ENCODE data around the gene ADORA1. TPM values are rescaled to one million over a fixed set of nuclear protein-coding genes. Genes with fewer than 3 reads are reported as not detected.

The ADORA1 gene
- total RNA-seq, 1 donor from 2014 or later: 3.8 TPM

DNA sequence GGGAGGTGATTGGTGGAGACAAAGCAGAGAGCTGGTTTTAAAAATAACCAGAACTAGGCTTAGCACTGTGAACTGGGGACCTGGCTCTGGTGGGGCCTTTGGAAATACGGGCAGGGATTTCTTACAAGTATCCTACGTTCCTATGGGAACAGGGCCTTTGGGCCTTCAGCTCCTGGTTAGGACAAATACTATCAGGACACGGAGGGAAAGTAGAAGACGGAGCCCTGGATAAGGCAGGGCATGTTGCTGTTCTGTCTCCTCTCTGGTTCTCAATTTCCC is 36.4 kb upstream of the ADORA1 start:
- H3K27ac Mint-ChIP-seq: no peak overlapping the region
- H3K4me1 Mint-ChIP-seq: peaks cover 22% of the 10 kb centered on the region
- peaks cover 5% of the 10 kb centered on the region for H3K27me3 Mint-ChIP-seq (ENCODE audit: low read depth)
- peaks cover 5% of the 10 kb centered on the region for H3K36me3 Mint-ChIP-seq
- TF ChIP-seq CTCF (IDR thresholded peaks at IDR 0.05; ENCODE audit: unreplicated experiment): no peak
- H3K4me3 Mint-ChIP-seq: no peak overlapping the region
- peaks cover 22% of the 10 kb centered on the region for H3K9me3 Mint-ChIP-seq
- no peak for DNase-seq (ENCODE audit: low spot score in 2 of 2, unreplicated experiment in 2 of 2)

DNA sequence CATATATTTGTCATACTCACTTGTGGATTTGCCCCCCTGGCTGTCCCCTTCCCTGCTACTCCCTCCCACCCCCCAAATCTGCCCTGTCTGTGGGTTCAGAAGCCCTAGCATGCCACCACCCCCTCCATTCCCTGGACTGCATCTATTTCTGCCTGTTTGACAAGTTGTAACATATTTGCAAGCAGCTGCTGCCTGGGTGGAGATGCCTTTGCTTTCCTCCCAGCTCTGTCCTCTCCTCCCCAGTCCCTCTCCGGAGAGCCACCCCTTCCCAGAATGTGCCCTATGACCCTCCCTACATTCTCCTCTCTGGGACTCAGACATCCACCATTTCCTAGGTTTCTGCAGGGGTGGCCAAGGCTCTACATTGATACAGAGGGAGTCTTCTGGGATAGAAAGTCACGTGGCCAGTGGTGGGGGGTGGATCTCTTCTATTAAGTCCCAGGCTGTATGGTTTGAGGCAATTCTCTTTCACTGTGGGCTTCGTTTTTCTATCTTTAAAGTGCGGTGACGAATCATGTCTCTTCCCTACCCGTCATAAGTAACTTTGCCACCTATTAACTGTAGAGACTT is 35.7 kb upstream of the ADORA1 start:
- no peak for TF ChIP-seq CTCF (IDR thresholded peaks at IDR 0.05; ENCODE audit: unreplicated experiment)
- H3K4me1 Mint-ChIP-seq: peaks cover 15% of the 10 kb centered on the region
- peaks cover 5% of the 10 kb centered on the region for H3K27me3 Mint-ChIP-seq (ENCODE audit: low read depth)
- no peak overlapping the region for H3K27ac Mint-ChIP-seq
- peaks cover 5% of the 10 kb centered on the region for H3K36me3 Mint-ChIP-seq
- H3K9me3 Mint-ChIP-seq: peaks cover 25% of the 10 kb centered on the region
- no peak overlapping the region for H3K4me3 Mint-ChIP-seq
- no peak for DNase-seq (ENCODE audit: low spot score in 2 of 2, unreplicated experiment in 2 of 2)

GRCh38 chr1:203093754-203094410 is 33.6 kb upstream of the ADORA1 start:
- no peak overlapping the region for H3K27ac Mint-ChIP-seq
- H3K4me3 Mint-ChIP-seq: no peak overlapping the region
- peaks cover 31% of the 10 kb centered on the region for H3K9me3 Mint-ChIP-seq
- peaks cover 5% of the 10 kb centered on the region for H3K27me3 Mint-ChIP-seq (ENCODE audit: low read depth)
- no peak for TF ChIP-seq CTCF (IDR thresholded peaks at IDR 0.05; ENCODE audit: unreplicated experiment)
- H3K36me3 Mint-ChIP-seq: peaks cover 5% of the 10 kb centered on the region
- DNase-seq (ENCODE audit: low spot score in 2 of 2, unreplicated experiment in 2 of 2): no peak
- peaks cover 10% of the 10 kb centered on the region for H3K4me1 Mint-ChIP-seq

DNA sequence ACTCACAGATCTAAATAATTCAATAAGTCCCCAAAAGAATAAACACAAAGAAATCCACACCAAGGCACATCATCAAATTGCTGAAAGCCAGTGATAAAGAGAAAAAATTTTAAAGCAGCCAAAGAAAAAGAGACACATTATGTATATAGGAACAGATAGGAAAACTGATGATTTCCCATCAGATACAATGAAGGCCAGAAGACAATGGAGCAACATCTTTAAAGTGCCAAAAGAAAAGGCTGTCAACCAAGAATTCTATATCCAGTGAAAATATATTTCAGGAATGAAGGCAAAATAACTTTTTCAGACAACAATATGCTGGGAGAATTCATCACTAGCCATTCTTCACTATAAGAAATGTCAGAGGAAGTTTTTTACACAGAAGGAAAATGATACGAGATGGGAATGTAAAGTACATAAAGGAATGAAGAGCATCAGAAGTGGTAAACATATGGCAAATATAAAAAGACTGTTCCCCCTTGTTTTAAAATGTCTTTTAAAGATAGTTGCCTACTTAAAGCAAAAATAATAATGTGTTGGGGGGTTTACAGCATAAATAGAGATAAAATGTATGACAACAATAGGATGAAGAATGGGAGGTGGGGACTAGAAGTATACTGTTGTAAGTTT is 32.4 kb upstream of the ADORA1 start:
- H3K9me3 Mint-ChIP-seq: peaks cover 31% of the 10 kb centered on the region
- H3K36me3 Mint-ChIP-seq: peaks cover 5% of the 10 kb centered on the region
- no peak overlapping the region for H3K4me3 Mint-ChIP-seq
- H3K27me3 Mint-ChIP-seq (ENCODE audit: low read depth): peaks cover 5% of the 10 kb centered on the region
- TF ChIP-seq CTCF (IDR thresholded peaks at IDR 0.05; ENCODE audit: unreplicated experiment): no peak
- no peak for DNase-seq (ENCODE audit: low spot score in 2 of 2, unreplicated experiment in 2 of 2)
- H3K4me1 Mint-ChIP-seq: peaks cover 5% of the 10 kb centered on the region
- no peak overlapping the region for H3K27ac Mint-ChIP-seq

DNA sequence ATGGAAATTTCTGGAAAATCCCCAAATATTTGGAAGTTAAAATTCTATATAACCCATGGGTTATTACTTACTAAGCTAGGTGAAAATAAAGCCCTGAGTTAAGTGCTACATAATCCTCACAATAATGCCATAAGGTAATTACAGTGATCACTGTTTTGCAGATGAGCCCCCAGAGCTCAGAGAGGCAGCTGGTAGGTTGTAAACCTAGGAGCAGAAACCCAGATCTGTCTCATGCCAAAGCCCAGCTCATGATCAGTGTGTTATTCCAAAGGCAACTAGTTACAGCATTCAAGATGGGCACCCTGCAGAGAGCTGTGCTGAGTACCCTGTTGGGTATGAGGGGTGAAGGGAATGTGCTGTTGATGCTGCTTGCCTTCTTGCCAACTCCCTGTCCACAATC is 31.0 kb upstream of the ADORA1 start:
- H3K4me3 Mint-ChIP-seq: no peak overlapping the region
- peaks cover 31% of the 10 kb centered on the region for H3K9me3 Mint-ChIP-seq
- no peak overlapping the region for H3K27ac Mint-ChIP-seq
- H3K27me3 Mint-ChIP-seq (ENCODE audit: low read depth): peaks cover 5% of the 10 kb centered on the region
- DNase-seq (ENCODE audit: low spot score in 2 of 2, unreplicated experiment in 2 of 2): no peak
- H3K4me1 Mint-ChIP-seq: no peaks in the 10 kb centered on the region
- no peak for TF ChIP-seq CTCF (IDR thresholded peaks at IDR 0.05; ENCODE audit: unreplicated experiment)
- H3K36me3 Mint-ChIP-seq: peaks cover 5% of the 10 kb centered on the region

Measured in mesothelial cell of epicardium (in vitro differentiated cells).